Transverse colon (tissue), 3 donors: ENCODE data around the gene HACD3.

Experiments used
- EP300 ChIP-seq: sonication (generic); formaldehyde crosslinking; IDR thresholded peaks from one replicate; pipeline ENCODE4 v1.6.1; 2017; ENCODE audit warnings: antibody characterized with exemption, low read depth
- POLR2A ChIP-seq: fragments of 450-650 bp; IDR thresholded peaks from one replicate; pipeline ENCODE4 v1.6.1; 2016; ENCODE audit warnings: antibody characterized with exemption, mild to moderate bottlenecking, moderate library complexity
- TF ChIP-seq, protein P1 (sequence below), 5 experiments: fragments of 200-600 bp in 3 of 5; fragments of 450-650 bp in 2 of 5; sonication (generic) in 3 of 5; IDR thresholded peaks; 1 replicate in 2 of 5; 2 replicates in 3 of 5; pipeline ENCODE4 v1.5.1; 2016 to 2017; ENCODE audit warnings: antibody characterized with exemption in 5 of 5, inconsistent platforms in 3 of 5, mild to moderate bottlenecking in 2 of 5, moderate library complexity in 1 of 5

DNA sequence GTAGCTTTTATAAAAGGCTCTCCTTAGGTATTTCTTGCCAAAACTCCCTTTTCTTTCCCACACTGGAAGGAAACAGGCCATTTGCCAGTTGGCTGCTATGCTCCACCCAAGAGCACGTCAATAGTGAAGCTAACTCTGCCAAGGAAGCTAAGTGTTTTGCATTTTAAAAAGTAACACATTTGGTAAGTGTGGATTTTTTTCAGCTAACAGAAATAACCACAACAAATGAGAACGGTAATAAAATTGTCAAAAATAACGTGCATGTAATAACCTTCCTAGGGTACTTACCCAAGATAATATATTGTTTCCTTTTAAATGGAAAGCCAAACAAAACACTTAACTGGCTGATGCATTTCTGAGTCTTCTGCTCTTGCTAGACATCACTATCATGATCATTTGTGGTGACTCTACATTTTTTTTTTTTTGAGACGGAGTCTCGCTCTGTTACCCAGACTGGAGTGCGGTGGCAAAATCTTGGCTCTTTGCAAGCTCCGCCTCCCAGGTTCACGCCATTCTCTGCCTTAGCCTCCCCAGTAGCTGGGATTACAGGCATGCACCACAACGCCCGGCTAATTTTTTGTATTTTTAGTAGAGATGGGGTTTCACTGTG, 17.4 kb upstream of the HACD3 start:
- TF ChIP-seq POLR2A: no peak
- TF ChIP-seq, protein P1, sequence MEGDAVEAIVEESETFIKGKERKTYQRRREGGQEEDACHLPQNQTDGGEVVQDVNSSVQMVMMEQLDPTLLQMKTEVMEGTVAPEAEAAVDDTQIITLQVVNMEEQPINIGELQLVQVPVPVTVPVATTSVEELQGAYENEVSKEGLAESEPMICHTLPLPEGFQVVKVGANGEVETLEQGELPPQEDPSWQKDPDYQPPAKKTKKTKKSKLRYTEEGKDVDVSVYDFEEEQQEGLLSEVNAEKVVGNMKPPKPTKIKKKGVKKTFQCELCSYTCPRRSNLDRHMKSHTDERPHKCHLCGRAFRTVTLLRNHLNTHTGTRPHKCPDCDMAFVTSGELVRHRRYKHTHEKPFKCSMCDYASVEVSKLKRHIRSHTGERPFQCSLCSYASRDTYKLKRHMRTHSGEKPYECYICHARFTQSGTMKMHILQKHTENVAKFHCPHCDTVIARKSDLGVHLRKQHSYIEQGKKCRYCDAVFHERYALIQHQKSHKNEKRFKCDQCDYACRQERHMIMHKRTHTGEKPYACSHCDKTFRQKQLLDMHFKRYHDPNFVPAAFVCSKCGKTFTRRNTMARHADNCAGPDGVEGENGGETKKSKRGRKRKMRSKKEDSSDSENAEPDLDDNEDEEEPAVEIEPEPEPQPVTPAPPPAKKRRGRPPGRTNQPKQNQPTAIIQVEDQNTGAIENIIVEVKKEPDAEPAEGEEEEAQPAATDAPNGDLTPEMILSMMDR (IDR thresholded peaks at IDR 0.05): no peak
- no peak for TF ChIP-seq EP300
